Fibroblast of pulmonary artery (primary cell): ENCODE results near the gene ROGDI.
"Not testable (repeated sequence)": the region's sequence is repeated elsewhere in the genome, so short reads cannot be mapped to it uniquely, and the experiment has no call there.

Source experiments
- DNase-seq: peaks from one replicate; pipeline ENCODE4 v3.0.0-alpha.2; 2010; ENCODE audit warnings: low read depth
- H3K4me3 ChIP-seq: replicated peaks from 2 replicates; pipeline ENCODE4 v1.5.1; 2011; ENCODE audit warnings: low read depth, mild to moderate bottlenecking, control low read depth, low read length, moderate library complexity
- CTCF ChIP-seq: IDR thresholded peaks from 2 replicates; pipeline ENCODE4 v1.5.1; 2011; ENCODE audit warnings: mild to moderate bottlenecking, control low read depth, low read length, inconsistent platforms; ENCODE audit errors: missing control alignments

ROGDI gene

GRCh38 chr16:4787068-4787467, 15.4 kb downstream of the ROGDI start:
- TF ChIP-seq CTCF, result no peak
- no peak overlapping the region for H3K4me3 ChIP-seq
- no peak for DNase-seq

GRCh38 chr16:4785758-4786433, 16.5 kb downstream of the ROGDI start:
- no peak overlapping the region for H3K4me3 ChIP-seq
- no peak for TF ChIP-seq CTCF
- DNase-seq, result no peak

- DNase-seq, result not testable (repeated sequence)
Observed at GRCh38 chr16:4784444-4784987, 17.9 kb downstream of the ROGDI start.

GRCh38 chr16:4783951-4784336, 18.5 kb downstream of the ROGDI start:
- no peak for TF ChIP-seq CTCF
- DNase-seq, result no peak
- H3K4me3 ChIP-seq, result no peak overlapping the region

More at GRCh38 chr16:4784444-4784987, 17.9 kb downstream of the ROGDI start:
- H3K4me3 ChIP-seq, result not testable (repeated sequence)

GRCh38 chr16:4783251-4783950, 19.0 kb downstream of the ROGDI start:
- no peak overlapping the region for H3K4me3 ChIP-seq
- DNase-seq, result no peak
- TF ChIP-seq CTCF, result no peak

- TF ChIP-seq CTCF, result no peak
- H3K4me3 ChIP-seq, result no peak overlapping the region
- no peak for DNase-seq
Observed at GRCh38 chr16:4780235-4780634, 22.2 kb downstream of the ROGDI start.

- no peak for TF ChIP-seq CTCF
- DNase-seq, result no peak
- no peak overlapping the region for H3K4me3 ChIP-seq
Observed at GRCh38 chr16:4778050-4778392, 24.4 kb downstream of the ROGDI start.
